Lower leg skin (tissue), 3 donors: ENCODE data around the gene MAPK12.

Experiments used
- CTCF ChIP-seq, 3 donors: fragments of 450-650 bp; IDR thresholded peaks; one replicate each; pipeline ENCODE4 v1.5.1; 2016; ENCODE audit warnings: antibody characterized with exemption in 3 of 3, mild to moderate bottlenecking in 3 of 3, moderate library complexity in 2 of 3
- POLR2A ChIP-seq, 2 donors: fragments of 450-650 bp; IDR thresholded peaks; one replicate each; pipeline ENCODE4 v1.6.1; 2016 to 2017; ENCODE audit warnings: antibody characterized with exemption in 2 of 2, mild to moderate bottlenecking in 1 of 2, moderate library complexity in 1 of 2

- TF ChIP-seq CTCF (IDR thresholded peaks at IDR 0.05) (no peak), POLR2A (IDR thresholded peaks at IDR 0.05) (no peak)
Observed at GRCh38 chr22:50302564-50302963, 41.1 kb upstream of the MAPK12 start.
